ENCODE data around the gene AQP12B. TPM values are rescaled to one million over a fixed set of nuclear protein-coding genes. Genes with fewer than 3 reads are reported as not detected.
"Not testable (repeated sequence)": the region's sequence is repeated elsewhere in the genome, so short reads cannot be mapped to it uniquely, and the experiment has no call there.

Gene AQP12B
- total and polyA plus RNA-seq, 4 experiments from 2014 or later: not detected

GRCh38 chr2:240703417-240704341, 21.0 kb upstream of the AQP12B start:
- DNase-seq: no peak
- H3K9me3 Mint-ChIP-seq: no peaks in the 10 kb centered on the region
- POLR2A ChIA-PET (ENCODE audit: partially characterized antibody): interaction anchor here (1.0 kb wide), 1 partner anchor 135 kb away, joined by 6 read pairs; no protein-coding TSS in a partner anchor
- no peak overlapping the region for H3K27ac ChIP-seq (ENCODE audit: low read depth, low read length)
- no peaks in the 10 kb centered on the region for H3K36me3 ChIP-seq (ENCODE audit: insufficient read depth, low read length)
- H3K4me1 ChIP-seq (ENCODE audit: insufficient read depth, low read length): peaks cover 19% of the 10 kb centered on the region
- CTCF ChIA-PET (ENCODE audit: partially characterized antibody): interaction anchor here (1.0 to 1.4 kb wide), 2 partner anchors 137 to 190 kb away, joined by 3 to 4 read pairs; no protein-coding TSS in a partner anchor
- peak overlapping the region in 3 of 8 donors; percentile 17 to 44 (median 21) for H3K4me3 Mint-ChIP-seq
- H3K27me3 ChIP-seq (ENCODE audit: insufficient read depth, low read length): no peaks in the 10 kb centered on the region
- H3K4me1 Mint-ChIP-seq: peaks cover 11 to 20% (median 15%) of the 10 kb centered on the region in 4 donors
- H3K27ac Mint-ChIP-seq: peak overlapping the region in 1 of 7 donors; percentile 59
- H3K36me3 Mint-ChIP-seq: no peaks in the 10 kb centered on the region
- H3K27me3 Mint-ChIP-seq: peaks cover 5 to 13% of the 10 kb centered on the region in 2 donors
- intact Hi-C loops (cut with micrococcal nuclease): loop anchor here (10.0 kb wide), 1 partner anchor 189 kb away; no protein-coding TSS in a partner anchor
- H3K4me3 ChIP-seq (ENCODE audit: low read length in 2 of 2): no peak overlapping the region
- no peaks in the 10 kb centered on the region for H3K9me3 ChIP-seq (ENCODE audit: control insufficient read depth in 1 of 2, low read length in 2 of 2)

- POLR2A ChIA-PET (ENCODE audit: partially characterized antibody): no interaction called here
- no peaks in the 10 kb centered on the region for H3K9me3 ChIP-seq (ENCODE audit: control insufficient read depth in 1 of 2, low read length in 2 of 2)
- DNase-seq: no peak
- no peaks in the 10 kb centered on the region for H3K36me3 ChIP-seq (ENCODE audit: insufficient read depth, low read length)
- H3K4me3 ChIP-seq (ENCODE audit: low read length in 2 of 2): no peak overlapping the region
- no peak overlapping the region for H3K27ac Mint-ChIP-seq
- intact Hi-C loops (cut with micrococcal nuclease): loop anchor here (10.0 kb wide), 1 partner anchor 188 kb away; no protein-coding TSS in a partner anchor
- no peaks in the 10 kb centered on the region for H3K27me3 ChIP-seq (ENCODE audit: insufficient read depth, low read length)
- no peak overlapping the region for H3K4me3 Mint-ChIP-seq
- CTCF ChIA-PET (ENCODE audit: partially characterized antibody): interaction anchor here (1.4 kb wide), 1 partner anchor 188 kb away, joined by 4 read pairs; no protein-coding TSS in a partner anchor
- peaks cover 5 to 9% of the 10 kb centered on the region in 2 donors for H3K27me3 Mint-ChIP-seq
- H3K4me1 ChIP-seq (ENCODE audit: insufficient read depth, low read length): peaks cover 19% of the 10 kb centered on the region
- no peaks in the 10 kb centered on the region for H3K36me3 Mint-ChIP-seq
- peaks cover 11 to 20% (median 15%) of the 10 kb centered on the region in 4 donors for H3K4me1 Mint-ChIP-seq
- H3K9me3 Mint-ChIP-seq: no peaks in the 10 kb centered on the region
- H3K27ac ChIP-seq (ENCODE audit: low read depth, low read length): no peak overlapping the region
These were observed 19.9 kb upstream of the AQP12B start for GRCh38 chr2:240702640-240703011.

- no peak for DNase-seq
- Histone ChIP-seq H3K27me3 (ENCODE audit: insufficient read depth, low read length) (no peaks in the 10 kb centered on the region), H3K36me3 (ENCODE audit: insufficient read depth, low read length) (no peaks in the 10 kb centered on the region), H3K27ac (ENCODE audit: low read depth, low read length) (no peak overlapping the region), H3K4me1 (ENCODE audit: insufficient read depth, low read length) (peaks cover 19% of the 10 kb centered on the region), H3K9me3 (ENCODE audit: control insufficient read depth in 1 of 2, low read length in 2 of 2) (no peaks in the 10 kb centered on the region), H3K4me3 (ENCODE audit: low read length in 2 of 2) (no peak overlapping the region)
- ChIA-PET POLR2A (ENCODE audit: partially characterized antibody) (no interaction called here), CTCF (ENCODE audit: partially characterized antibody) (no interaction called here)
- H3K4me3 Mint-ChIP-seq: peak overlapping the region in 1 of 8 donors; percentile 48
- intact Hi-C loops (cut with micrococcal nuclease): loop anchor here (10.0 kb wide), 1 partner anchor 187 kb away; no protein-coding TSS in a partner anchor
- H3K27ac Mint-ChIP-seq: peak overlapping the region in 1 of 7 donors; percentile 35
- H3K4me1 Mint-ChIP-seq: peaks cover 11 to 20% (median 15%) of the 10 kb centered on the region in 4 donors
- H3K9me3 Mint-ChIP-seq: no peaks in the 10 kb centered on the region
- H3K27me3 Mint-ChIP-seq: peaks cover 5 to 9% of the 10 kb centered on the region in 2 donors
- H3K36me3 Mint-ChIP-seq: no peaks in the 10 kb centered on the region
These were observed 19.3 kb upstream of the AQP12B start for GRCh38 chr2:240701736-240702639.

GRCh38 chr2:240701091-240701735, 18.5 kb upstream of the AQP12B start:
- Histone ChIP-seq H3K27ac (ENCODE audit: low read depth, low read length) (no peak overlapping the region), H3K36me3 (ENCODE audit: insufficient read depth, low read length) (no peaks in the 10 kb centered on the region), H3K27me3 (ENCODE audit: insufficient read depth, low read length) (no peaks in the 10 kb centered on the region), H3K4me1 (ENCODE audit: insufficient read depth, low read length) (peaks cover 19% of the 10 kb centered on the region), H3K9me3 (ENCODE audit: control insufficient read depth in 1 of 2, low read length in 2 of 2) (no peaks in the 10 kb centered on the region), H3K4me3 (ENCODE audit: low read length in 2 of 2) (no peak overlapping the region)
- intact Hi-C loops (cut with micrococcal nuclease): loop anchor here (10.0 kb wide), 1 partner anchor 186 kb away; no protein-coding TSS in a partner anchor
- Mint-ChIP-seq H3K27me3 (peaks cover 5 to 9% of the 10 kb centered on the region in 2 donors), H3K4me1 (peaks cover 11 to 20% (median 15%) of the 10 kb centered on the region in 4 donors), H3K27ac (no peak overlapping the region), H3K36me3 (no peaks in the 10 kb centered on the region), H3K4me3 (no peak overlapping the region), H3K9me3 (no peaks in the 10 kb centered on the region)
- ChIA-PET POLR2A (ENCODE audit: partially characterized antibody) (no interaction called here), CTCF (ENCODE audit: partially characterized antibody) (no interaction called here)
- no peak for DNase-seq

- H3K27ac ChIP-seq (ENCODE audit: low read depth, low read length); H3K27ac Mint-ChIP-seq; H3K27me3 Mint-ChIP-seq; H3K9me3 Mint-ChIP-seq; H3K27me3 ChIP-seq (ENCODE audit: insufficient read depth, low read length); H3K4me3 ChIP-seq (ENCODE audit: low read length in 2 of 2); CTCF ChIA-PET (ENCODE audit: partially characterized antibody); H3K4me3 Mint-ChIP-seq; H3K9me3 ChIP-seq (ENCODE audit: control insufficient read depth in 1 of 2, low read length in 2 of 2); POLR2A ChIA-PET (ENCODE audit: partially characterized antibody); H3K36me3 Mint-ChIP-seq; H3K36me3 ChIP-seq (ENCODE audit: insufficient read depth, low read length): not testable (repeated sequence)
- DNase-seq: peak in 1 of 5 donors; percentile 19
- peaks cover 18% of the 10 kb centered on the region for H3K4me1 ChIP-seq (ENCODE audit: insufficient read depth, low read length)
- peaks cover 11 to 19% (median 14%) of the 10 kb centered on the region in 4 donors for H3K4me1 Mint-ChIP-seq
- intact Hi-C loops (cut with micrococcal nuclease): loop anchor here (10.0 kb wide), 1 partner anchor 186 kb away; no protein-coding TSS in a partner anchor
These were observed 17.9 kb upstream of the AQP12B start for GRCh38 chr2:240700616-240701015.

GRCh38 chr2:240699835-240700234, 17.1 kb upstream of the AQP12B start:
- H3K9me3 Mint-ChIP-seq; H3K36me3 ChIP-seq (ENCODE audit: insufficient read depth, low read length); H3K27ac ChIP-seq (ENCODE audit: low read depth, low read length); H3K9me3 ChIP-seq (ENCODE audit: control insufficient read depth in 1 of 2, low read length in 2 of 2); H3K27ac Mint-ChIP-seq; CTCF ChIA-PET (ENCODE audit: partially characterized antibody); H3K36me3 Mint-ChIP-seq; H3K27me3 ChIP-seq (ENCODE audit: insufficient read depth, low read length); H3K4me3 Mint-ChIP-seq; H3K4me1 ChIP-seq (ENCODE audit: insufficient read depth, low read length); H3K4me3 ChIP-seq (ENCODE audit: low read length in 2 of 2); H3K27me3 Mint-ChIP-seq; POLR2A ChIA-PET (ENCODE audit: partially characterized antibody): not testable (repeated sequence)
- intact Hi-C loops (cut with micrococcal nuclease): loop anchor here (10.0 kb wide), 1 partner anchor 185 kb away; no protein-coding TSS in a partner anchor
- H3K4me1 Mint-ChIP-seq: peaks cover 3 to 11% (median 6%) of the 10 kb centered on the region in 4 donors
- peak in 1 of 5 donors; percentile 5 for DNase-seq

Data from CD4-positive, alpha-beta memory T cell (primary cell).